ENCODE data around the gene UGT1A1. TPM values are rescaled to one million over a fixed set of nuclear protein-coding genes. Genes with fewer than 3 reads are reported as not detected.

UGT1A1 gene
- polyA plus RNA-seq, 2 of the 4 experiments (the other 2 are of a cell fraction), result 1.9 TPM

- peaks cover 31% of the 10 kb centered on the region for H3K4me1 ChIP-seq
- H3K4me3 ChIP-seq, result no peak overlapping the region
- H3K4me2 ChIP-seq, result no peak overlapping the region
- FAIRE-seq (no peak), DNase-seq (ENCODE audit: low read depth in 1 of 2, low spot score in 1 of 2) (no peak), ATAC-seq (no peak)
- H3K27ac ChIP-seq, result peak overlapping the region; percentile 91 to 94
- TF ChIP-seq HOXB5 (CRISPR knock-in tag; IDR thresholded peaks at IDR 0.05) (no peak), NPAS2 (CRISPR knock-in tag; IDR thresholded peaks at IDR 0.05; ENCODE audit: borderline replicate concordance) (no peak), GATA3 (IDR thresholded peaks at IDR 0.05; ENCODE audit: borderline replicate concordance) (no peak), TP53 (CRISPR knock-in tag; IDR thresholded peaks at IDR 0.05) (no peak), CBX2 (IDR thresholded peaks at IDR 0.05; ENCODE audit: borderline replicate concordance, low read depth) (no peak), CBX8 (IDR thresholded peaks at IDR 0.05) (no peak), HMGXB4 (CRISPR knock-in tag; IDR thresholded peaks at IDR 0.05; ENCODE audit: borderline replicate concordance) (no peak), ZNF302 (CRISPR knock-in tag; IDR thresholded peaks at IDR 0.05) (no peak)
- ChIA-PET POLR2A (no interaction called here), CTCF (interaction anchor here (1.0 kb wide), 1 partner anchor 78 kb away, joined by 3 read pairs; no protein-coding TSS in a partner anchor)
- peaks cover 55% of the 10 kb centered on the region for H3K9me3 ChIP-seq
- 99% methylated on average over 42 of the region's 44 CpGs for WGBS (ENCODE audit: missing lambda C conversion rate)
Observed at GRCh38 chr2:233754872-233755611, 5.0 kb upstream of the UGT1A1 start.

GRCh38 chr2:233756429-233757081, 3.5 kb upstream of the UGT1A1 start:
- 3% methylated on average over 7 of the region's 7 CpGs for WGBS (ENCODE audit: missing lambda C conversion rate)
- CTCF ChIA-PET, result interaction anchor here (0.6 kb wide), 1 partner anchor 36 kb away, joined by 3 read pairs; no protein-coding TSS in a partner anchor
- ATAC-seq (peak; percentile 84), DNase-seq (ENCODE audit: low read depth in 1 of 2, low spot score in 1 of 2) (peak; percentile 21 to 92), FAIRE-seq (peak; percentile 99)
- Histone ChIP-seq H3K9me3 (peaks cover 40% of the 10 kb centered on the region), H3K27ac (peak overlapping the region; percentile 91 to 94), H3K4me3 (no peak overlapping the region), H3K4me2 (peak overlapping the region; percentile 57), H3K4me1 (peaks cover 39% of the 10 kb centered on the region)
- POLR2A ChIA-PET, result interaction anchor here (0.9 kb wide), 1 partner anchor 270 kb away, joined by 3 read pairs; no protein-coding TSS in a partner anchor
- TF ChIP-seq JUNB (IDR thresholded peaks at IDR 0.05), result peak; percentile 88
- TF ChIP-seq FOSL2 (IDR thresholded peaks at IDR 0.05), result peak; percentile 61
- peak; percentile 76 for TF ChIP-seq FOSL2 (CRISPR knock-in tag; IDR thresholded peaks at IDR 0.05)
- TF ChIP-seq HOXA7 (CRISPR knock-in tag; IDR thresholded peaks at IDR 0.05), result no peak
- TF ChIP-seq SMC3 (IDR thresholded peaks at IDR 0.05), result peak; percentile 40
- no peak for TF ChIP-seq CBX2 (IDR thresholded peaks at IDR 0.05; ENCODE audit: borderline replicate concordance, low read depth)
- TF ChIP-seq HEYL (CRISPR knock-in tag; IDR thresholded peaks at IDR 0.05), result no peak
- TF ChIP-seq PBX3 (IDR thresholded peaks at IDR 0.05), result no peak
- no peak for TF ChIP-seq SREBF2 (IDR thresholded peaks at IDR 0.05)
- TF ChIP-seq RAD21 (conservative IDR thresholded peaks at IDR 0.05 in 1 of 2, IDR thresholded peaks at IDR 0.05 in 1 of 2), result peak; percentile 0 to 56; a peak in 4 of 5 replicates
- TF ChIP-seq ATOH8 (CRISPR knock-in tag; IDR thresholded peaks at IDR 0.05; ENCODE audit: low read depth), result no peak
- TF ChIP-seq E2F6 (IDR thresholded peaks at IDR 0.05; ENCODE audit: borderline replicate concordance, low read depth), result no peak; the same call in 1 of the 2 replicates
- no peak for TF ChIP-seq FOSB (CRISPR knock-in tag; IDR thresholded peaks at IDR 0.05)
- TF ChIP-seq ZFP36 (IDR thresholded peaks at IDR 0.05; ENCODE audit: borderline replicate concordance, partially characterized antibody), result no peak
- peak; percentile 80; the same call in 1 of the 2 replicates for TF ChIP-seq HES2 (IDR thresholded peaks at IDR 0.05)
- no peak for TF ChIP-seq POLR2AphosphoS2 (conservative IDR thresholded peaks at IDR 0.05; ENCODE audit: low read length)
- TF ChIP-seq EHMT2 (IDR thresholded peaks at IDR 0.05; ENCODE audit: low read depth), result no peak
- no peak for TF ChIP-seq TFCP2L1 (CRISPR knock-in tag; IDR thresholded peaks at IDR 0.05)
- no peak for TF ChIP-seq KDM5A (IDR thresholded peaks at IDR 0.05)
- no peak for TF ChIP-seq ZSCAN20 (CRISPR knock-in tag; IDR thresholded peaks at IDR 0.05)
- TF ChIP-seq REST (IDR thresholded peaks at IDR 0.05), result no peak

Measured in A549 (cell line).